Loucy (cell line): Measurements from ENCODE around the gene HOXD1.

Experiments used
- EZH2phosphoT487 ChIP-seq: fragments of 200-600 bp; IDR thresholded peaks from 2 replicates; pipeline ENCODE4 v1.6.1; 2018; ENCODE audit warnings: antibody characterized with exemption, mild to moderate bottlenecking, moderate library complexity, borderline replicate concordance
- TF ChIP-seq, protein P1 (sequence below): fragments of 200-600 bp; sonication (generic); conservative IDR thresholded peaks from 2 replicates; pipeline ENCODE4 v1.5.1; 2014; ENCODE audit warnings: mild to moderate bottlenecking, antibody characterized with exemption, low read length

DNA sequence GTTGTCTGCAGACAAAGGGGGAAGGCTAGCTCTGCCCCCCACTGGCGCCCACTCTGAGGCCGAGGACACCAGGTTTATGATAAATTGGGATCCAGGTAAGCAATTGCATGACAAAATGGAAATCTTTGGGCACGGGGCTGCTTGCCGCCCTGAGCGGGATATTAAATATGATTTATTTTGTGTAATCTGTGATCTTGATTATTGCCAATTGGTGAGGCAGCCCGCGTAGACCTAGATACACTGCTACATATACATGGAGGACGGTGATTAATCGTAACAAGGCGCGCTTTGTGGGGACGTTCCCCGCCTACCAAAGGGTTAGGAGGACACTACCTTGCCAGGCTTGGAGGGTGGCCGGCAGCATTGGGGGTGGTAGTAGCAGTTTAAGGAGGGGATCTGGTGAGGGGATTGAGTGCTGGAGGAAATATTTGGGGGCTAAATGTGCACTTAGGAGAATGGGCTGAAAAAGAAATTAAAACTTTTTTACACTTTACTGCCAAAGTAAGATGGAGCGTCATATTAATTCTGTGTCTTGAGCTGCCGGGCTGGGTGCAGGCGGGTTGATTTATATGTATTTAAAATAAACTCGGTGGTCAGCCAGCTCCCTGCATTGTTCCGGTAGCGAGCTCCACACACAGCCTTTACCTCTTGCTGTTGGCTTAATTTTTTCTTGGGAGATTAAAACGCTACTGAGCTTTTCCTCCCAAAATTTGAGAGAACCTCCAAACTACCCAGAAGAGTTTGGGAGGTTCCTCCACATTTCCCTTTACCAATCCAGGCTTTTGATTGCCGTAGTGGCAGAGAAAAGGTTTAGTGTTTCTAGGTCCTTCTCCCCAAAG lies 27.3 kb upstream of the HOXD1 start:
- TF ChIP-seq, protein P1, sequence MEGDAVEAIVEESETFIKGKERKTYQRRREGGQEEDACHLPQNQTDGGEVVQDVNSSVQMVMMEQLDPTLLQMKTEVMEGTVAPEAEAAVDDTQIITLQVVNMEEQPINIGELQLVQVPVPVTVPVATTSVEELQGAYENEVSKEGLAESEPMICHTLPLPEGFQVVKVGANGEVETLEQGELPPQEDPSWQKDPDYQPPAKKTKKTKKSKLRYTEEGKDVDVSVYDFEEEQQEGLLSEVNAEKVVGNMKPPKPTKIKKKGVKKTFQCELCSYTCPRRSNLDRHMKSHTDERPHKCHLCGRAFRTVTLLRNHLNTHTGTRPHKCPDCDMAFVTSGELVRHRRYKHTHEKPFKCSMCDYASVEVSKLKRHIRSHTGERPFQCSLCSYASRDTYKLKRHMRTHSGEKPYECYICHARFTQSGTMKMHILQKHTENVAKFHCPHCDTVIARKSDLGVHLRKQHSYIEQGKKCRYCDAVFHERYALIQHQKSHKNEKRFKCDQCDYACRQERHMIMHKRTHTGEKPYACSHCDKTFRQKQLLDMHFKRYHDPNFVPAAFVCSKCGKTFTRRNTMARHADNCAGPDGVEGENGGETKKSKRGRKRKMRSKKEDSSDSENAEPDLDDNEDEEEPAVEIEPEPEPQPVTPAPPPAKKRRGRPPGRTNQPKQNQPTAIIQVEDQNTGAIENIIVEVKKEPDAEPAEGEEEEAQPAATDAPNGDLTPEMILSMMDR, result no peak
- TF ChIP-seq EZH2phosphoT487, result no peak
